Measurements from ENCODE around the gene MDH2.
"Not testable (repeated sequence)": the region's sequence is repeated elsewhere in the genome, so short reads cannot be mapped to it uniquely, and the experiment has no call there.

MDH2 gene

DNA sequence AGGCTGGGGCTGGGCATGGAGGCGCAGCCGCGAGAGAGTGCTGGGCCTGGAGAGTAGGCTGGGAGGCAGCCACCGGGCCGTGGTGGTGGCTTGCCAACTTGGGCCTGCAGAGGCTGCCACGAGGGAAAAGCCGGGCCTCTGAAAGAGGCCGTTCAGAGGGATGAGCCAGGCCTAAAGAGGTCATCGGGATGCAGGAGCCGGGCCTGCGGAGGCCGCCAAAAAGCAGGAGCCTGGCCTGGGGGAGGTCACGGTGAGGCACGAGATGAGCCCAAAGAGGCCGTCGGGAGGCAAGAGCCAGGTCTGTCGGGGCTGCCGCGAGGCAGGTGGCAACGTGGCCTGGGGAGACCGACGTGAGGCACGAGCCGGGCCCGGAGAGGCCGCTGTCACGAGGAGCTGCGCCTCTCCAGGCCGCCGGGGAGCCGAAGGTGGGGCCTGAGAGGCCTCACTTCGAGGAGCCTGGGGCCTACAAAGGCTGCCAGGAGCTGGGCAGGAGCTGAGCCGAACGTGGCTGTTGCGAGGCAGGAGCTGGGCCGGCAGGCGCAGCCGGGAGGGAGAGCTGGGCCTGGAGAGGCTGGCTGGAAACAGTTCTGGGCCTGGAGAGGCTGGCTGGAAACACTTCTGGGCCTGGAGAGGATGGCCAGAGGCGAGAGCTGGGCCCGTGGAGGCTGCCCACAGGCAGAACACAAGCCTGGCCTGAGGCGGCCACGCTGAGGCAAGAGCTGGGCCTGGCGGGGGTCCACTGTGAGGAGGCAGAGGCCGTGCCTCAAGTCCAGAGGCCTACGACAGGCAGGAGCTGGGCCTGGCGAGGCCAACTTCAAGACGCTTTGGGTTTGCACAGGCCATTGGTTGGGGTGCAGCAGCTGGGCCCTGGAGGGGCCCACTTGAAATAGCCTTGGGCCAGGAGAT, 24.6 kb downstream of the MDH2 start:
- DNase-seq: no peak

GRCh38 chr7:76073335-76073990, 25.6 kb downstream of the MDH2 start:
- no peak for DNase-seq

GRCh38 chr7:76074306-76074971, 26.5 kb downstream of the MDH2 start:
- no peak for DNase-seq

- no peak for DNase-seq
Observed at GRCh38 chr7:76074972-76075370, 27.1 kb downstream of the MDH2 start.

GRCh38 chr7:76076995-76077394, 29.1 kb downstream of the MDH2 start:
- no peak for DNase-seq

GRCh38 chr7:76077435-76077834, 29.5 kb downstream of the MDH2 start:
- no peak for DNase-seq

DNA sequence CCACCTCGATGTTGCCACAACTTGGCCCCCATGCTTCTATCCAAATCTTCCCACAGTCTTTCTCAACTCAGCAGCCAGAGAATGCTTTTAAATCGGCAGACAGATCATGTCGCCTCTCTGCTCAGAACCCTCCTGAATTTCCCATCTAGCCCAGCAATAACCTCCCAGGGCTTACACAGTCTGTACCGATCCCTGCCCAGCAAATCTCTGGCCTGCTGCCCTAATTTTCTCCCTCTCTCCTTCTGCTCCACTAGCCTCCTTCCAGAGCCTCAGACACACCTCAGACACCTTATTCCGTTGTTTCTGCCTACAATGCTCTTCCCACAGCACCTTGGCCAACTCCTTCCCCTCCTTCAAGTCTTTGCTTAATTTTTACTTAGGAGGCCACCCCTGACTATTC, 32.3 kb downstream of the MDH2 start:
- no peak for DNase-seq

- DNase-seq: not testable (repeated sequence)
Observed at GRCh38 chr7:76084115-76084514, 36.2 kb downstream of the MDH2 start.

- DNase-seq: no peak
Observed at GRCh38 chr7:76086070-76086469, 38.2 kb downstream of the MDH2 start.

GRCh38 chr7:76087362-76087791, 39.5 kb downstream of the MDH2 start:
- DNase-seq: not testable (repeated sequence)

DNA sequence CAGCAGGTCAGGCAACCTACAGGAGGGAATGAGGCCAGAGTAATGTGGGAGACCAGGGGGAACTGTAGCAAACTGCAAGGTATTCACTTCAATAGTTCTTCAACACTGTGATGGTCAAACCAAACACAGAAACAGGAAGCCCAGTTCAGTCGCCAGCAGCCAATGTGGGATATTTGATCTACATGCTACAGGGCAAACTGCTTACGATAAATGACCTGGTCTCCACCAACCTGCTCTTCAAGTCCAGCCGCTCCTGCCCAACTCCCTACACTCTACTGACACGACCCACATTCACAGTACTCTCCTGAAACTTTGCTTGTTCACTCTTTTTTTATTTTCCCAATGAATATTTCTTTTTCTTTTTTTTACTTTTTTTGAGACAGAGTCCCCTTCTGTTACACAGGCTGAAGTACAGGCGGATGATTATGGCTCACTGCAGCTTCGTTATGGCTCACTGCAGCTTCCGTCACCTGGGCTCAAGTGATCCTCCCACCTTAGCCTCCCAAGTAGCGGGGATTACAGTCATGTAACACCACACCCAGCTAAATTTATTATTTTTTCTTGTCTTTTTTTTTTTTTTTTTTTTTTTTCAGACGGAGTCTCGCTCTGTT, 42.1 kb downstream of the MDH2 start:
- no peak for DNase-seq

GRCh38 chr7:76091506-76091905, 43.6 kb downstream of the MDH2 start:
- no peak for DNase-seq

DNA sequence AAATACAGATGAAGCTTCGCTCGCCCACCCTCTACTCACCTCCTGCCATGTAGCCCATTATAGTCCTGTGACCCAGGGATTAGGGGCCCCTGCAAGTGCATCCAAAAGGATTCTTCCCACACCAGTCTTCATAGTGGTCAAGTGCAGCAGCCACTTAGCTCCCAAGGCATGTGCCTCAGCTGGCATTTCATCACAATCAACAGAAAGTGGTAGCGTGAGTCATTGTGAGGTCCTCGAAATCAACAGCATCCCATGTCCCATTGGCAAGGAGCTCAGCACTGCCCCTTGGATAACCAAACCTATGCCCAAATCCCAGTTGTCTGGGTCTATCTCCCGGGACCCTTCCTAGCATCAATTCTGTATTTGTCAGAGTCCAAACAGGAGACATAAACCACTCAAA, 45.6 kb downstream of the MDH2 start:
- not testable (repeated sequence) for DNase-seq

DNA sequence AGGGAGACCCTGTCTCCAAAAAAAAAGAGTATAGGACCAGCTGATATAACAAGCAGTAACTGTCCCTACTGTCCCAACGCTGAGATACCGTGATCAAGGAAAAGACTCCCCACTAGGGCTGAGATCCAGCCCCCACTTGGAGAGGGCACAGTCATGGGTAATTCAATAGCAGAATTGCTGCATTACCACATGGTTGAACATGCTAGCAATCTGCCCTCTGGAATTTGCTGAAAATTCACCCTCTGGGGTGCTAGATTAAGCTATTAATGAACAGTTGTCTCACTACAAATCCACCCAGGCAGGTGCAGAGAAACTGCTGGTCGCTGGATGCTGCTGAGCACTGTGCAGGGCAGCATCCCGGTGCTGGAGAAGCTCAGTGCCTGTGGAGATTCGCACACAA, 46.4 kb downstream of the MDH2 start:
- not testable (repeated sequence) for DNase-seq

GRCh38 chr7:76095908-76096307, 48.0 kb downstream of the MDH2 start:
- no peak for DNase-seq

DNA sequence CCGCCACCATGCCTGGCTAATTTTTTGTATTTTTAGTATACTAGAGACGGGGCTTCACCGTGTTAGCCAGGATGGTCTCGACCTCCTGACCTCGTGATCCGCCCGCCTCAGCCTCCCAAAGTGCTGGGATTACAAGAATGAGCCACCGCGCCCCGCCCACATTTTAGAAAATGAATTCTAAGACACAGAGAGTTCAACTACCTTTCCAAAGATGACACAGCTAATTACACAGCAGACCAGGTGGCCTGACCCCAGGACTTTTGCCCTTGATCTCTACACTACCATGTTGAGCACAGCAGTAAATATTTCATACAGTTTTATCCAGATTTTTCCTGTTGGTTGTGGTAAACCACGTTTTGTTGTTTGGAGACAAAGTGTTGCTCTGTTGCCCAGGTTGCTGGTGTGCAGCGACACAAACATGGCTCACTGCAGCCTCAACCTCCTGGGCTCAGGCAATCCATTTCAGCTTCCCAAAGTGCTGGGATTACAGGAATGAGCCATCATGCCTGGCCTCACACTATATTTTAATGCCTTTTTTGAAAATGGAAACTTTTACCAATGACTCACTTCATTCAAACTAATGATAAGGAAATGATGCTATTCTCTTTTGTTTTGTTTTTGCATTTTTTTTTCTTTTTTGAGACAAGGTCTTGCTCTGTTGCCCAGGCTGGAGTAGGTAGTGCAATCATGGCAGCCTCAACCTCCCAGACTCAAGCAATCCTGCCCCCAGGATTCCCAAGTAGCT, 54.0 kb downstream of the MDH2 start:
- DNase-seq: not testable (repeated sequence)

- not testable (repeated sequence) for DNase-seq
Observed at GRCh38 chr7:76103788-76104187, 55.9 kb downstream of the MDH2 start.

GRCh38 chr7:76106130-76106529, 58.2 kb downstream of the MDH2 start:
- not testable (repeated sequence) for DNase-seq

- DNase-seq: no peak
Observed at GRCh38 chr7:76106893-76107292, 59.0 kb downstream of the MDH2 start.

DNA sequence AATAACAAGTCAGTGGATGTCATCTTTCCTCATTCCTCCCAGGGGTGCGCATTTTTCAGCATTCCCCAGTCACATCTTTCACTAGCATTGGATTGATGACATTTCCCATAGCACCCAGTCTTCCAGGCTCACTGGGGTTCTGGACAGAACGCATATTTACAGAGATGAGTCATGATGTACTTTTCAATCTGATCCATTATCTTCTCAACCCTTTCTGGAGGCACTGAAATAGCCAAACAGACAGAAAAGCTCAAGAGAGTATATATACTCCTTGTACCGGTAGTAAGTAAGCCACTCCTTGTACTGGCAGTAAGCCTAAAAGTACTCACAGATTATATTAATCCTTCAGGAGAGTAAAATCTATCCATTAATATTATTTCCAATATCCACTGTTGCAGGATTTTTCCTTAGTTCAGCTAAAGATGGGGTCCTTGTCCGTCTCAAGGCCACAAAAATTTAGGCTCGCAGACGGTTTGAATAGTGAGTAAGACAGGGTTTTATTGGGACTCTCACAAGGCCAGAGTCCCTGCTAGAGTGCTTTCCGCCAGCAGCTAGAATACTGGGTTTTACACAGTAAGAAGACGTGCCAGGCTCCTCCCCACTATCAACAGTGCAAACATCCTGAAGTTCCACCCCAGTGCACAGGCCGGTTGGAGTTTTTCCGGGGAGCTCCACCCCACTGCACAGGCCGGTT, 60.8 kb downstream of the MDH2 start:
- DNase-seq: no peak

GRCh38 chr7:76113042-76113630, 65.2 kb downstream of the MDH2 start:
- DNase-seq: not testable (repeated sequence)
